Measurements from ENCODE around the gene SRA1.

GRCh38 chr5:140548300-140548688, 9.0 kb downstream of the SRA1 start:
- TF ChIP-seq POLR2A (IDR thresholded peaks at IDR 0.05; ENCODE audit: low read depth, low read length) (no peak; the same call in none of the 2 replicates), SPI1 (IDR thresholded peaks at IDR 0.05; ENCODE audit: low read depth, low read length) (no peak), TAF1 (IDR thresholded peaks at IDR 0.05; ENCODE audit: low read depth, low read length) (no peak)

Measured in GM12891 (cell line).